CD14-positive monocyte (primary cell): ENCODE results near the gene UGT1A6. TPM values are rescaled to one million over a fixed set of nuclear protein-coding genes. Genes with fewer than 3 reads are reported as not detected.

ENCODE experiments used
- DNase-seq, 3 donors: peaks; one replicate each; pipeline ENCODE4 v3.0.0-alpha.2; 2011 to 2022
- H2AFZ ChIP-seq: 2 replicates; pipeline ENCODE4 v1.6.0; 2012; ENCODE audit warnings: mild to moderate bottlenecking, low read depth, low read length, inconsistent platforms; ENCODE audit not compliant: insufficient read depth, poor library complexity, severe bottlenecking
- H3K27ac ChIP-seq, 2 donors: 1 replicate in 1 of 2; 2 replicates in 1 of 2; pipeline ENCODE4 v1.5.1; 2012 to 2013; ENCODE audit warnings: low read length in 2 of 2, control low read depth in 1 of 2, inconsistent platforms in 1 of 2, low read depth in 1 of 2, mild to moderate bottlenecking in 1 of 2
- H3K27me3 ChIP-seq, 2 donors: one replicate each; pipeline versions ENCODE4 v1.6.0 to v1.6.1; 2011 to 2013; ENCODE audit warnings: low read length in 2 of 2; ENCODE audit not compliant: control insufficient read depth in 2 of 2, insufficient read depth in 2 of 2
- H3K36me3 ChIP-seq, 2 donors: replicated peaks in 1 of 2; 1 replicate in 1 of 2; 2 replicates in 1 of 2; pipeline versions ENCODE4 v1.5.1 to v1.6.1; 2012 to 2013; ENCODE audit warnings: low read length in 2 of 2, control low read depth in 1 of 2, inconsistent platforms in 1 of 2, mild to moderate bottlenecking in 1 of 2; ENCODE audit not compliant: insufficient read depth in 2 of 2, control insufficient read depth in 1 of 2
- H3K4me1 ChIP-seq, 2 donors: 1 replicate in 1 of 2; 2 replicates in 1 of 2; pipeline versions ENCODE4 v1.5.1 to v1.6.1; 2012 to 2013; ENCODE audit warnings: low read length in 2 of 2, control low read depth in 1 of 2, inconsistent platforms in 1 of 2, mild to moderate bottlenecking in 1 of 2, moderate library complexity in 1 of 2; ENCODE audit not compliant: insufficient read depth in 2 of 2, control insufficient read depth in 1 of 2
- H3K4me2 ChIP-seq: replicated peaks from 2 replicates; pipeline ENCODE3; 2012; ENCODE audit warnings: low read length, moderate library complexity, mild to moderate bottlenecking; ENCODE audit not compliant: poor library complexity, severe bottlenecking; ENCODE audit errors: extremely low read depth
- H3K4me3 ChIP-seq, 3 experiments: fragments of 200-600 bp in 1 of 3; sonication (generic) in 1 of 3; replicated peaks in 1 of 3; 1 replicate in 2 of 3; 2 replicates in 1 of 3; pipeline ENCODE4 v1.5.1; 2011 to 2013; ENCODE audit warnings: low read length in 3 of 3, mild to moderate bottlenecking in 3 of 3, control low read depth in 2 of 3, low read depth in 2 of 3, inconsistent platforms in 1 of 3, moderate library complexity in 1 of 3
- H3K79me2 ChIP-seq: 2 replicates; pipeline ENCODE4 v1.6.0; 2012; ENCODE audit warnings: mild to moderate bottlenecking, control low read depth, inconsistent platforms, low read length, moderate library complexity; ENCODE audit not compliant: insufficient read depth
- H3K9ac ChIP-seq: 2 replicates; pipeline ENCODE4 v1.6.0; 2017; ENCODE audit warnings: low read length, mild to moderate bottlenecking; ENCODE audit not compliant: insufficient read depth, poor library complexity, severe bottlenecking
- H3K9me3 ChIP-seq, 2 donors: replicated peaks in 1 of 2; 1 replicate in 1 of 2; 2 replicates in 1 of 2; pipeline versions ENCODE4 v1.5.1 to v1.6.1; 2012 to 2013; ENCODE audit warnings: low read length in 2 of 2, control low read depth in 1 of 2; ENCODE audit not compliant: control insufficient read depth in 1 of 2, insufficient read depth in 1 of 2
- H4K20me1 ChIP-seq: 2 replicates; pipeline ENCODE4 v1.6.0; 2012; ENCODE audit warnings: mild to moderate bottlenecking, low read length, control low read depth, moderate library complexity; ENCODE audit not compliant: insufficient read depth
- H3K27ac Mint-ChIP-seq, 7 donors: one replicate each; pipeline ENCODE4 v1.8.0; 2020; ENCODE audit warnings: mild to moderate bottlenecking in 7 of 7, mixed read lengths in 7 of 7, moderate library complexity in 6 of 7, inconsistent platforms in 2 of 7
- H3K27me3 Mint-ChIP-seq, 3 donors: one replicate each; pipeline ENCODE4 v1.8.0; 2021 to 2022; ENCODE audit warnings: low read depth in 3 of 3, mild to moderate bottlenecking in 3 of 3, mixed read lengths in 3 of 3, moderate library complexity in 3 of 3, inconsistent platforms in 1 of 3
- H3K36me3 Mint-ChIP-seq, 2 donors: one replicate each; pipeline ENCODE4 v1.8.0; 2020; ENCODE audit warnings: mixed read lengths in 2 of 2, inconsistent platforms in 1 of 2, mild to moderate bottlenecking in 1 of 2
- H3K4me1 Mint-ChIP-seq: one replicate; pipeline ENCODE4 v1.8.0; 2020; ENCODE audit warnings: mild to moderate bottlenecking, mixed read lengths
- H3K4me3 Mint-ChIP-seq, 2 donors: one replicate each; pipeline ENCODE4 v1.8.0; 2020; ENCODE audit warnings: mild to moderate bottlenecking in 2 of 2, mixed read lengths in 2 of 2, moderate library complexity in 1 of 2
- H3K9me3 Mint-ChIP-seq, 7 donors: one replicate each; pipeline ENCODE4 v1.8.0; 2020 to 2022; ENCODE audit warnings: mixed read lengths in 7 of 7, mild to moderate bottlenecking in 6 of 7, moderate library complexity in 6 of 7, inconsistent platforms in 2 of 7
- CTCF ChIP-seq: fragments of 200-600 bp; IDR thresholded peaks from one replicate; pipeline ENCODE4 v1.8.0; 2022; ENCODE audit warnings: antibody characterized with exemption, mild to moderate bottlenecking
- WGBS: methylation state at CpG from one replicate; pipeline ENCODE4 v1.1.5; 2013; ENCODE audit warnings: missing lambda C conversion rate; ENCODE audit not compliant: insufficient coverage; 5-methylcytosine and 5-hydroxymethylcytosine counted together
- intact Hi-C, 2 donors: fragments of 100-400 bp; cut with micrococcal nuclease; formaldehyde crosslinking; loops; one replicate each; pipeline versions ENCODE4 v1.15.0 to v1.15.1; 2023
- polyA plus RNA-seq, 3 donors: library from polyadenylated mRNA; depleted of rRNA in 1 of 3; unstranded in 2 of 3; stranded (reverse) in 1 of 3; fragments of 300-500 nt in 2 of 3; fragments of >200 nt in 1 of 3; fragmentation: Illumina TruSeq in 2 of 3; gene quantifications; 1 replicate in 2 of 3; 2 replicates in 1 of 3; pipeline ENCODE4 v1.2.3, GENCODE V29; 2012 to 2021

UGT1A6 gene
- polyA plus RNA-seq, 3 donors: not detected

GRCh38 chr2:233768076-233768475 lies 75.4 kb downstream of the UGT1A6 start:
- Histone ChIP-seq H3K79me2 (no peaks in the 10 kb centered on the region), H3K27me3 (no peaks in the 10 kb centered on the region), H3K27ac (no peak overlapping the region), H4K20me1 (no peaks in the 10 kb centered on the region), H3K4me2 (no peak overlapping the region), H2AFZ (no peak overlapping the region), H3K4me3 (no peak overlapping the region), H3K4me1 (no peaks in the 10 kb centered on the region), H3K9ac (no peak overlapping the region), H3K36me3 (no peaks in the 10 kb centered on the region), H3K9me3 (no peaks in the 10 kb centered on the region)
- no peaks in the 10 kb centered on the region for H3K4me1 Mint-ChIP-seq
- TF ChIP-seq CTCF: no peak
- WGBS: 93% methylated on average over 4 of the region's 4 CpGs
- no peak overlapping the region for H3K4me3 Mint-ChIP-seq
- peaks cover 0 to 5% (median 1%) of the 10 kb centered on the region in 7 donors for H3K9me3 Mint-ChIP-seq
- no peaks in the 10 kb centered on the region for H3K36me3 Mint-ChIP-seq
- no peak overlapping the region for H3K27ac Mint-ChIP-seq
- peaks cover 6 to 8% (median 6%) of the 10 kb centered on the region in 3 donors for H3K27me3 Mint-ChIP-seq
- no peak for DNase-seq
- intact Hi-C loops: no loop called here

- Histone ChIP-seq H2AFZ (no peak overlapping the region), H4K20me1 (no peaks in the 10 kb centered on the region), H3K4me3 (no peak overlapping the region), H3K4me1 (no peaks in the 10 kb centered on the region), H3K79me2 (no peaks in the 10 kb centered on the region), H3K9me3 (no peaks in the 10 kb centered on the region), H3K4me2 (no peak overlapping the region), H3K27me3 (no peaks in the 10 kb centered on the region), H3K9ac (no peak overlapping the region), H3K27ac (no peak overlapping the region), H3K36me3 (no peaks in the 10 kb centered on the region)
- H3K9me3 Mint-ChIP-seq: peaks cover 0 to 5% (median 1%) of the 10 kb centered on the region in 7 donors
- no peak overlapping the region for H3K4me3 Mint-ChIP-seq
- H3K36me3 Mint-ChIP-seq: no peaks in the 10 kb centered on the region
- H3K27ac Mint-ChIP-seq: no peak overlapping the region
- intact Hi-C loops: no loop called here
- peaks cover 5 to 8% (median 6%) of the 10 kb centered on the region in 3 donors for H3K27me3 Mint-ChIP-seq
- WGBS: 98% methylated on average over 9 of the region's 9 CpGs
- no peak for TF ChIP-seq CTCF
- no peaks in the 10 kb centered on the region for H3K4me1 Mint-ChIP-seq
- DNase-seq: no peak
Observed at GRCh38 chr2:233769260-233769659, 76.6 kb downstream of the UGT1A6 start.
